DMS53 treated with DMSO at 0.1 percent for 48 hours (cell line): ENCODE results near the gene RPS19.
"Not testable (repeated sequence)": the region's sequence is repeated elsewhere in the genome, so short reads cannot be mapped to it uniquely, and the experiment has no call there.

ENCODE experiments used
- DNase-seq: peaks from one replicate; lab custom pipeline; 2025; ENCODE audit not compliant: unreplicated experiment; lab: John Stamatoyannopoulos, UW

Gene RPS19

DNA sequence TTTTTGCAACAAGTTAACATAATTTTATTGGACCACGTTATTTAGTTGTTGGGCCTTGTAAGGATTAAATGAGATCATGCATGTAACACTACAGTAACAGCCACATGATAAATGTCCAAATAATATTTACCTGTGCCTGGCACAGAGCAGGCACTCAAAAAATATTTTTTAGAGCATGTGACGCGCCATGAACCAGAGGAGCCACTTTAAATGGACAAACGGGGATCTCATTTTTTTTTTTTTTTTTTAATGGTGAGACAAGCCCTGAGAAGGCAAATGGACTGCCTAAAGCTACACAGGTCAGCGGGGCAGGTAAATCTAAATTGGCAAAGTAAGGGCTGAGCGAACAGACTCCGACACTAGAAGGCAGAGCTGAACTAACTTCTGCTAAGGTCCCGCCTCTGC lies 840 bp upstream of the RPS19 start:
- no peak for DNase-seq

DNA sequence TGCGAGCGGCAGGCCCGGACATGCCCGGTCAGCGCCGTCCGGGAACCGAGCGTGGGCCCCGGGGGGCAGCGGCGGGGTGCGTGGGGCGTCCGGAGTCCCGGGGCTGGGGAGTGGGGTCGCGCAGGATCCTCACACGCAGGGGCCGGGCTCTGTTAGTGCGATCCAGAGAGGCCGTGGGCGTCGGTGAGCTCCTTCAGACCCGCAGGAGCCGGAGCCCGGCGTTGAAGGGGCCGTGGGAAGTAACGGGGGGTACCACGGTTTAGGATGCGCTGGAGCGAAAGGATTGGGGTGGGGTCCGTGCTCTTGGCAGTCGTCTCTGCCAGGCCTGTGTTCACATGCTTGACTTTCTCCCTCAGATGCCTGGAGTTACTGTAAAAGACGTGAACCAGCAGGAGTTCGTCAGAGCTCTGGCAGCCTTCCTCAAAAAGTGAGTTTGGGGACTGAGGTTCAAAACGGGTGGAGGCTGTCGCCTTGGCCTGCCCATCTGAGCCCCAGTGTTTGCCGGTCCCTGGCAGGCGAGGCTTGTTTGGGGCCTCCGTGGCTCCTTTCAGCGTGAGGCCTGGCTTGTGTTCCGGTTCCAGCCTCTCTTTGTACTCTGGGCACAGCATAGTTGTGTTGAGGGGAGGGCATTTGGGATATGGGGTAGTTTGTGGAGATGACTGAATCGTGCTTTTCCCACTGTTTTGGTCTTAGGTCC lies 512 bp downstream of the RPS19 start:
- no peak for DNase-seq

DNA sequence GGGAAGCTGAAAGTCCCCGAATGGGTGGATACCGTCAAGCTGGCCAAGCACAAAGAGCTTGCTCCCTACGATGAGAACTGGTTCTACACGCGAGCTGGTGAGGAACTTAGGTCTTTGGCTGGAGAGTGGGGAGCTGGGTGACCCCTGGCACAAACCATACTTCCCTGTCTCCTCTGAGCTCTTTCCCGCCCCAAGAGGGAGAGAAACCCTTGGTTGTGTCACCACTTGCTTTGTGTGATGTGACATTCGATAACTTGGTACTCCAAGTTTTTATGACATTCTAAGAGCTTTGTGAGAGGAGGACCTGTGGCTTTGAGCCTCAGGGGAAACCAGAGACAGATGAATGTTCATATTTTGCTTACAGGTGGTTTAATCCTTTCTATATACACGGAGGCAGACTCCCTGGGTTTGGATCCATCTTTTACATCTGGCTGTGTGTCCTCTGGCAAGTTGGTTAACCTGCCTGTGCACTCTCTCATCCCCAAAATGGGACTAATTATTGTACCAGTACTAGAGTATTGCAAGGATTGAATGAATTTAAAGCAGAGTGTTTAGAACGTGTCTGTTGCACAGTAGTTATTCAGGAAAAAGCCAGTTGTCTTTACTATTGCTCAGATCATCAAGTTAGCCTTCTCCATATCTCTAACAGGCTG lies 1.2 kb downstream of the RPS19 start:
- no peak for DNase-seq

DNA sequence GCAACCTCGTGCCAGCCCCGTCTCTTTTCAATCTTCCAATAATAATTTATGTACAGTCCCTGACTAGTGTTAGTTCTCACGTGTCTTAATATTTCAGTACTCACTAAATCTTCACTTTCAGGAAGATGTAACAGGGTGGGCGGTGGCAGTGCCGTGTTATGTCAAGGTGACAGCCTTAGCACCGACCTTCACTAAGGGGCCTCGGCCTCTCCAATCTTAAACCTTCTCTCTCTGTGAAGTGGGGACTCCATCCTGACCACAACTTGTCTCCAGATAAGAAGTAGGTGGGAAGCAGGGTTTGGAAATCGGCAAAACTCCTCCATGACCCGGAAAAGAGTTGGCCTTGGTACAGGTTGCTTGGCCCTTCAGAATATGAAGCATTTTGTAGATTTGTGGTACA lies 1.8 kb downstream of the RPS19 start:
- DNase-seq: no peak

DNA sequence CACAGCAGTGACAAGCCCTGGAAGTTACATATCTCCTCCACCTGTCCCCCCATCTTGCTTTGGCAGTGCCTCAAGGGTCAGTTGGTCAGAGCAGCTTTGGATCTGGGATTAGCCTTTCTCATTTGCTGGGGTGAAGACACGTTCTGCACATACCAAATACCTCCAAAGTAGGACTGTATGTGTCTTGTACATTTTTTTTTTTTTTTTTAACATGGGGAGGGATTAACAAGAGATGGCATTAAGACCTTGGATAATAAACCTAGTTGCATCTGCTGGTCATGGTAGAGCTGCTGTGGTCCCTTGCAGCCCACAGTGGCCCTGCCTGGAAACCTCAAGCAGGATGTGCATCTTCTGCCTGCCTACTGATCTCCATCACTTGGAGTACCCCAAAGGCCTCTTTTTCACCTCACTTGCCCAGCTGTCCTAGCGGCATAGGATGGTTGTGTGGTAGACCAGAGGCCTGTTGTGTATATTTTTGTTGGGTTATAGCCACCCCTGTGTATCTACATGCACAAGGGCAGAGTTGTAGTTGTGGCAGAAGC lies 2.5 kb downstream of the RPS19 start:
- no peak for DNase-seq

DNA sequence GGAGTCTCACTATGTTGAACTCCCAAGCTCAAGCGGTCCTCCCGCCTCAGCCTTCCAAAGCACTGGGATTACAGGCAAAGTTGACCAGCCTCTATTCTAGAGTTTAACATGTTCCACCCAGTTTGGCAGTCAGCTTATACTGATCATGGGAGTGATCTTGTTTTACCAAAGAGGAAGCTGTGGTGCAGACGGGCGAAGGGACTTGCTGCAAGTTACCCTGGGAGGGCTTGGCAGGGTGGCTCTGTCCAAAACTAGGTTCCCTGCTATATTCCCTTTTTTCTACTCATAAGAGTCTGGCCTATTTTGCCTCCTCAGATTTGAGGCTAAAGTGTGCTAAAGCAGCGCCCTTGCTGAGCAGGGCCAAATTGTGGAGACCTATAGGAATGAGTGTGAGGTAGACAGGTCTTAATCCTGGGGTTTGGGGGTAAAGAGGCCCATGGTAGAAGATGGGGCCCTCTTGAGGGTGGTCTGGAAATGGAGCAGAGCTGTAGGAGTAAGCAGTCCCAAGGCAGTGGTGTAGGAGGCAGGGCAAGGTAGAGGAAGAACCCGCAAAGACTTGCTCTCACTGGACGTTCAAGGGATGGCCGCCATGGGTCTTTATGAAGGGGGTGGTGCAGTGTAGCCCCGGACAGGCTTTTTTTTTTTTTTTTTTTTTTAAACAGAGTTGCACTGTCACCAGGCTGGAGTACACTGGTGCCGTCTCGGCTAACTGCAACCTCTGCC lies 3.3 kb downstream of the RPS19 start:
- no peak for DNase-seq

DNA sequence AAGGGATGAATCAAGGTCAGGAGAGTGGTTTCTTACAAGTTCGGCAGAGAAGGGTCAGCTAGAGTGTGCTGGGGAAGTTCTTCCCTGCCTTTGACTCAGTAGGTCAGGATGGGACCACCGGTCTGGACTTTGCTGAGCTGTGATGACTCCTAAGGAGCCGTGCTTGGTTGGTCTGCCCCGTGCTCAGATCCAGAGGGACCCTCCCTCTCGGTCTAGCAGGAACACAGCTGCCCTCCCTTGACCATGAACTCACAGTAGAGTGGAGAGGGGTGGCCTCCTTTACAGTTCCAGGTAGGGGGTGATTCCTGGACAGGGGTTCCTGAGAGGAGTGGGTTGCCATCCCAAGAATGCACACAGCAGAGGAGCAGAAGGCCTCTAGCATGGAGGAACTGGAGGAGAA lies 4.3 kb downstream of the RPS19 start:
- no peak for DNase-seq

DNA sequence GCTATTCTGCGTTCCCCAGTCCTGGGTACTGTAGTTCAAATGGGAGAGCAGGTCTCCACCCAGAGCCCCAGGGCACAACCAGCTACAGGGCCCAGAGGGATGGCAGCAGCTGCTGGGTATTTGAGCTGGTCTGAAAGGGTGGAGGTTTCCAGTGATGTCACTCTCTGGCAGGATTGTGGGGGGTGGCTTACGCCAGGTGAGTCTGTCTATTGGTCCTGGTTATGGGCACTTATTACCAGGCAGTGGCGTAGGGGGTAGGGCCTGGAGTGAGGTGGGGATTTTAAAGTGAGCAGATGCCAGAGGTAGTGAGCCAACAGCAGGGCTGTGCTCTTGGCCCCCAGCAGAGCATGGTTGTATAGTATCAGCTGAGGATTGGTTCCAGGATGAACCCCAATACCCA lies 6.2 kb downstream of the RPS19 start:
- DNase-seq: no peak

DNA sequence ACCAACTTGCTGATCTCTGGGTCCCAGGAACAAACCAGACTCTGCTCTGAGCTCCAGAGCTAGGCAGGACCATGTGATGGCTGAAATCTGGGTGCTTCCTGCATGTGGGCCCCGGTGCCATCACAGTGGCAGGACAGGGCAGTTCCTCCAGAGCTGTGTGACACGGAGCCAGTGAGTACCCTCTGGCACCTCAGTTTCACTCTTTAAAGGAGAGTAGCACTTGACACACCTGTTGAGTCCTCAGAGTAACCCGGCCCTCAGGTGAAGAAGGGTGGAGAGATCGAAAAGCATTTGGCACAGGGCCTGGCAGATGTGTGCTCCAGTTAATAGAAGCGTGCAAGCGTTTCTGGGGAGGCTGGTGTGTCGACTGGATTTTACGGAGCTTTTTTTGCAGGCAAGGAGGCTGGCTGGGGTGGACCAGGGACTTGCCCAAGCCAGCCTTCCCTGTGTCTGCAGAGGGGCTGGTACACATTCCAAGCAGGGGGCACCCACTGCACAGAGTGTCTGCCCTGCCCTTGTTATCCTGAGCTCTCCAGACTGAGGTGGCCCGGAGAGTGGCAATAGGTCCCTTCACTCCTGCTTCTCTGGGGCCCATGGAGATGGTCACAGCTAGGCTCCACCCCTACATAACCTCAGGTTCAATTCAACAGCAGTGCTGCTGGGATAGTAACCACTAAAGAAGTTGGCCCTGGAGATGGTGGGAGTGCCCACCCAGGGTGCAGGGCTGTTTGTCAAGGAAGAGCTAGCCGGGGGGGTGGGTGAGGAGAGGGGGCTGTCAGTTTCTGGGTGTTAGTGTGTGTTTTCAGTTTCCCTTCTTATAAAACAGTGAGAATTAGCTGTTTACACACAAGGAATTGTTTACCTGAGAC lies 8.3 kb downstream of the RPS19 start:
- no peak for DNase-seq

DNA sequence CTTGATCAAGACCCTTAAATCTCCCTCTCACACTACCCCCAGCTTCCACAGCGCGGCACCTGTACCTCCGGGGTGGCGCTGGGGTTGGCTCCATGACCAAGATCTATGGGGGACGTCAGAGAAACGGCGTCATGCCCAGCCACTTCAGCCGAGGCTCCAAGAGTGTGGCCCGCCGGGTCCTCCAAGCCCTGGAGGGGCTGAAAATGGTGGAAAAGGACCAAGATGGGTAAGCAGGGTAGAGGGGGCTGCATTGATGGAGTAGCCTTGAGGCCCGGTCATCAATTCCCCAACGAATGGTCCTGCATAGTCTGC lies 8.9 kb downstream of the RPS19 start:
- DNase-seq: no peak

DNA sequence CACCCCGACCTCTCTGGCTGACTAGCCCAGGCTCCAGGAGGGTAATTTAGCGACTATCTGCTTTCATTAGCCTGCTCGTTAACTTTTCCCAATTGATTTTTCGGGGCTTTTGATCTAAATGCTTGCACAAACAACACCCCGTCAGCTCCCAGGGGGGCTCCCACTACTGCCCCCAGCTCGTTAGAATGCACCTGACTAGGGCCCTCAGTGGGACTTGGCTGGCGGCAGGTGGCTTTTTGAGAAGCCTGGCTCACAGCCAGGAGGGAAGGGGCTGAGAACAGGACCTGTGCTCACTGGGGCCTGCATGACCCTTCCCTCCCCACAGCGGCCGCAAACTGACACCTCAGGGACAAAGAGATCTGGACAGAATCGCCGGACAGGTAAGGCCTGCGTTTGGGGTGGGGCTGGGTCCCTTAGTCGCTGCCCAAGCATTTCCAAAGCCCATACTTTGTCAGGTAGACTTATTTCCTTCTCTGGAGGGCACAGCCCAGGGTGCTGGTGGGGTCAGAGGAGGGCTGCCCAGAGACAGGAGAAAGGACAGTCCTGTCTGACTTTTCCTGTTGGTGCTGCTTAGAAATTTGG lies 9.4 kb downstream of the RPS19 start:
- DNase-seq: no peak

DNA sequence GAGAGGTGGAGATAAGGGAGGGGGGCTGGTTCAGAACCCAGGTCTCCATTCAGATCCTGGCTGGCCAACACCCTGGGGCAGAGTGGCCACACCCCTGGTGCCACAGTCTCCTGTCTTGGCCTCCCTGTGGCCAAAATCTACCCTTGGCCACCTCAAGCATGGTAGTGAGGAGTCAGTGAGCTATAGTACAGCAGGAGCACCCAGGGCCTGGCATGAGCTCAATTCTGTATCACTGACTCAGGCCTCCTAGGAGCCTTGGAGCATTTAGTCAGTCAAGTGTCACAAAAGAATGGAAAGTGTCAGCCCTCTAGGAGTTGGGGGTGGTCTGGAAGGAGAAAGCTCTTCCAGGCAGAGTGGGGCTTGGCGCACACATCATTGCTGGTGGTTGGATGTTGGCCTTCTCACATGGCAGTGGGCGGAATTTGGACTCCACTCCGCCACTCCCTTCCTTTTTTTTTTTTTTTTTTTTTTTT lies 10.4 kb downstream of the RPS19 start:
- DNase-seq: no peak

DNA sequence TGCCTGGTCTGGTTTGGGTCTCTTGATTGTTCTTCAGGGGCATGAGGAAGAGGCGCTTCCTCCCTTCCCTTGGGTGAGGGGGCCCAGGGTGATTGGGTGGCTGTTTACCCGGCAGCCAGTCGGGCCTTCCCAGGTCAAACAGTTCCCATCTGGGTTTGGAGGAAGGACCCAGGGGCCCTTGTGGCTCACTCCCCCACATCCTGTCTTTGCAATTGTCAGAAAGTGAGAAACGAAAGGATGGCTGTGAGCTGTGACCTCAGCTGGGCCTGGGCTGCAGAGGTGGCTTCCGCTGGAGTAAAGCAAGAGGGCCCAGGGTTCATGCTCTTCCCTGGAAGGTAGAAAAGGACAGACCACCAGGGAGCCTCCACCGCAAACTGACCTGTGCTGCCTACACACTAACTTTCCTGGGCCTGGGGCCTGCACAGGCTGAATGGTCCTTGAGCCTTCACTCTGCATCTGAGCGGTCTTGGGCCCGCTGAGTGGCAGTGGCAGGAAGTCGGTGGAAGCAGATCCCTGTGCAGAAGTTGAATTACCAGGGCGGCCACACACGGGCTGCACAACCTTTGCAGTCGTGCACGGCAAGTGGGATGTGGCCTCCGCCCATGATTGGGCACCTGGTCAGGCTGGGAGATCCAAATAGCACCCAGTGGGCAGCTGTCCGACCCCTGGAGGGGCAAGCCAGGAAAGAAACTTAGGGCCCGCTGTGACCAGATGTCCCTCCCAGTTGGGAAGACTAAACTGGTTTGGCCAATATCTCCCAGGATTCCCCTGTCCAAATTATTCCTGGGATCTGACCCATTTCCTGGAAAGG lies 11.7 kb downstream of the RPS19 start:
- DNase-seq: no peak

DNA sequence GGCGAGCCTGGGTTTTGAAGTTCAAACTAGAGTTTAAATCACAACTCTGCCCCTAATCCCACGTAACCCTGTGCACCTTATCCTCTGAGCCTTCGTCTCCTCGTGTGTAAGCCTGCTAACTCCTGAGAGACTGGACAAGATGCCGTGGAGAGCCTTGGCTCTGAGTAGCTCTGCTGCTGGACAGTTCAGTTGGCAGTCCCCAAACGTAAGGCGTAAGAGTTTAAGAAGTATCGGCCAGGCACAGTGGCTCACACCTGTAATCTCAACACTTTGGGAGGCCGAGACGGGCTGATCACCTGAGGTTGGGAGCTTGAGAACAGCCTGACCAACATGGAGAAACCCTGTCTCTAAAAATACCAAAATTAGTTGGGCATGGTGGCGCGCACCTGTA lies 12.3 kb downstream of the RPS19 start:
- DNase-seq: no peak

DNA sequence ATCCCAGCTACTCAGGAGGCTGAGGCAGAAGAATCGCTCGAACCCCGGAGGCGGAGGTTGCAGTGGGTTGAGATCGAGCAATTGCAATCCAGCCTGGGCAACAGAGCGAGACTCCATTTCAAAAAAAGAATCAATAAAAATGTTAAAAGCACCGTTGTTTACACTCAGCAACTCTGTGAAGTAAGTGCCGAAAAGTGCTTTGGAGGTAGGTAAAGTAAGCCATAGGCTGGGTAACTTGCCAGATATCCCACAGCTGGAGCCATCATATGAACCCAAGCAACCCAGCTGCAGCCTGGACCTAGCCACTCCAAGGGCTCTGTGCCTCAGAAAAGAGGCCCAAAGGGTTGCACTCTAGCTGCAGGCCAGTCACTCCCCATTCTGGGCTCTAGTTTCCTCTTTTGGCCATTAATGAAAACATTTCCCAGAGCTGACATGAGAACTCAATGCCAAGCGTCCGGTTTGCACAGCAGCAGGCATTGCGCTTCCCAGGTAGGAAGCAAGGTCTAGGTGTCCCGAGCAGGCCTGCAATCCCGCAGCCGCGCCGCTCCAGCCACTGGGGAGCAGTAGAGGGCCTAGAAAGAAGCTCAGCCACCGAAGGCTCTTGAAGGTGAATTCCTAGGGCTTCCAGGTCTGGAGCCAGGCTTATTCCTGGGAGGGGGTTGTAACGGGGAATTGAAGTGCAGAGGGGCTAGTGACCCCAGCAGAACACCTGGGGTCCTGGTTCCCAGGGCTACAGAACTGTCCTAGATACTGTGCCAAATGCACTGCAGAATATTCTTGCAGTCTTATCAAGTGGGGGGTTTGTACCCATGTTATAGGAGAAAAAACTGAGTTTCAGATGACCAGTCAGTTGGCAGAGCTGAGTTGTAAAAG lies 13.0 kb downstream of the RPS19 start:
- peak; percentile 84 for DNase-seq

DNA sequence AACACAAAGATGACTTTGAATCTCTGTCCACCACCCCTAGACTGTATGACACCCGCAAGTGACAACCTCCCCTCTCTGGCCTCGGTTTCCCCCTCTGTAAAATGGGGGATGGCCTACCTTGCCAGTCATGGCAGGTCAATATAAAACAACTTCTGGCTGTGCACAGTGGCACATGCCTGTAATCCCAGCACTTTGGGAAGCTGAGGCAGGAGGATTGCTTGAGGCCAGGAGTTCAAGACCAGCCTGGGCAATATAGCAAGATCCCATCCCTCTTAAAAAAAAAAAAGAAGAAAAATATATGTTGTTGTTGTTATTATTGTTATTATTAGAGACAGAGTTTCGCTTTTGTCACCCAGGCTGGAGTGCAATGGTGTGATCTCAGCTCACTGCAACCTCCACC lies 15.9 kb downstream of the RPS19 start:
- not testable (repeated sequence) for DNase-seq

DNA sequence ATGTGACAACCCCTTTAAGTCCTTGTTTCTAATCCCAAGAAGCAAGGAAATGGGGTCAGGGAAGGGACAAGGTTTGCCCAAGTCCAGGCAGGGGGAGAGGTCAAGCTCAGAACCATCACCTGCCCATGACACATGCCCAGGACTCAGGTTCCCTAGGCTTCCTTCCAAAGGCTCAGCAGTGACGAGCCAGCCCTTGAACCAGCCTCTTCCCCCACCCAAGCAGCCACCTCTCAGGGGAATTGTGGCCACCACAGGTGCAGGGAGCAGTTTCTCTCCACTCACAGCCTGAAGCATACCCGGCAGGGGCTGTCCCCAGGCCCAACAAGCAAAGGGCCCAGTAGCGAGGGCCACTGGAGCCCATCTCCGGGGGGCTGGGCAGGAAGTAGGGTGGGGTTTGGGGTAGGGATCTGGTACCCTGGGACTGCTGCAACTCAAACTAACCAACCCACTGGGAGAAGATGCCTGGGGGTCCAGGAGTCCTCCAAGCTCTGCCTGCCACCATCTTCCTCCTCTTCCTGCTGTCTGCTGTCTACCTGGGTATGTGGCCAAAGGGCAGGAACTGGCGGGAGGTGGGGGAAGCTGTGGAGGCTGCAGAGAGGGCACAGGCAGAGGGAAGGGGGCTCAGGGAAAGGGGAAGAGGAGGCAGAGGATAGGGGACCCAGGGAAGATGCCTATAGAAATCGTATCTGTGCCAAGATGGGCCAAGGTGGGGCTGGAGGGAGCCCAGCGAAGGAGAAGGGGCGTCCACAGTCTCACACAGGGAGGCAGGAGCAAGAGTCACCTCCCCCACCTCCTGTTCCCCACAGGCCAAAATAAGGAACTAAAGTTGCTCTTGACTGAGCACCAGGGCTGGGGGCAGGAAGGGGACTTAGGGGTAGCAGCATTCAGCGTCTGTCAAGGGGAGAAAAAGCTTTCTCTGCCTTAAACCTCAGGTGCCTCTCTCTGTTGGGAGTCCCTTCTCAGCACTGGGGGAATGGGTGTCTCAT lies 17.1 kb downstream of the RPS19 start, which contains the start of gene CD79A:
TSS of gene CD79A (plus strand) at position 433 of the 986 bp plus-strand sequence. CDS start at position 459, 26 bp downstream.
- DNase-seq: no peak
